ENCODE data around the gene TSPAN18.
A peak's percentile ranks its signal among the peaks of the same experiment; 100 is the strongest.

Gene TSPAN18

GRCh38 chr11:44777209-44778194, 50.7 kb downstream of the TSPAN18 start:
- DNase-seq (ENCODE audit: low read depth, low spot score) = no peak

GRCh38 chr11:44778195-44779100, 51.7 kb downstream of the TSPAN18 start:
- DNase-seq (ENCODE audit: low read depth, low spot score) = no peak

- DNase-seq (ENCODE audit: low read depth, low spot score) = no peak
These were observed 53.2 kb downstream of the TSPAN18 start for GRCh38 chr11:44779736-44780520.

GRCh38 chr11:44780940-44781631, 54.3 kb downstream of the TSPAN18 start:
- DNase-seq (ENCODE audit: low read depth, low spot score) = no peak

GRCh38 chr11:44781655-44782054, 54.9 kb downstream of the TSPAN18 start:
- no peak for DNase-seq (ENCODE audit: low read depth, low spot score)

- no peak for DNase-seq (ENCODE audit: low read depth, low spot score)
These were observed 55.7 kb downstream of the TSPAN18 start for GRCh38 chr11:44782478-44782877.

- DNase-seq (ENCODE audit: low read depth, low spot score) = no peak
These were observed 57.6 kb downstream of the TSPAN18 start for GRCh38 chr11:44784436-44784760.

- no peak for DNase-seq (ENCODE audit: low read depth, low spot score)
These were observed 58.1 kb downstream of the TSPAN18 start for GRCh38 chr11:44784851-44785250.

GRCh38 chr11:44785856-44786607, 59.3 kb downstream of the TSPAN18 start:
- no peak for DNase-seq (ENCODE audit: low read depth, low spot score)

GRCh38 chr11:44787070-44787469, 60.3 kb downstream of the TSPAN18 start:
- DNase-seq (ENCODE audit: low read depth, low spot score) = no peak

GRCh38 chr11:44787981-44788380, 61.2 kb downstream of the TSPAN18 start:
- no peak for DNase-seq (ENCODE audit: low read depth, low spot score)

GRCh38 chr11:44788536-44789261, 61.9 kb downstream of the TSPAN18 start:
- peak; percentile 49 for DNase-seq (ENCODE audit: low read depth, low spot score)

- DNase-seq (ENCODE audit: low read depth, low spot score) = no peak
These were observed 62.7 kb downstream of the TSPAN18 start for GRCh38 chr11:44789496-44789895.

GRCh38 chr11:44790211-44790610, 63.4 kb downstream of the TSPAN18 start:
- no peak for DNase-seq (ENCODE audit: low read depth, low spot score)

GRCh38 chr11:44791316-44791925, 64.7 kb downstream of the TSPAN18 start:
- DNase-seq (ENCODE audit: low read depth, low spot score) = no peak

GRCh38 chr11:44792171-44792570, 65.4 kb downstream of the TSPAN18 start:
- DNase-seq (ENCODE audit: low read depth, low spot score) = no peak

- no peak for DNase-seq (ENCODE audit: low read depth, low spot score)
These were observed 66.8 kb downstream of the TSPAN18 start for GRCh38 chr11:44793350-44794090.

- DNase-seq (ENCODE audit: low read depth, low spot score) = no peak
These were observed 69.2 kb downstream of the TSPAN18 start for GRCh38 chr11:44795803-44796535.
